Naive thymus-derived CD8-positive, alpha-beta T cell (primary cell): Measurements from ENCODE around the gene COL8A1. TPM values are rescaled to one million over a fixed set of nuclear protein-coding genes. Genes with fewer than 3 reads are reported as not detected.

Experiments used
- ATAC-seq, 2 donors: fragments of 150-1000 bp; cut with Tn5 transposase in 1 of 2; sonication (Bioruptor Pico), chemical (Tn5 transposase) in 1 of 2; 1 replicate in 1 of 2; 2 replicates in 1 of 2; pipeline ENCODE4 v1.10.0; 2021; ENCODE audit warnings: mild to moderate bottlenecking in 2 of 2, moderate library complexity in 2 of 2
- POLR2A ChIA-PET: fragments of 350-600 bp; sonication (Branson Sonifier 250); formaldehyde crosslinking; loops from one replicate; lab custom pipeline; 2021; ENCODE audit warnings: antibody characterized with exemption; lab: Charles Lee
- DNase-seq, 10 donors: peaks; one replicate each; pipeline versions ENCODE4 v3.0.0 to v3.0.0-alpha.2; 2020 to 2022
- H3K27ac Mint-ChIP-seq, 10 donors: one replicate each; pipeline ENCODE4 v1.8.0; 2020 to 2022; ENCODE audit warnings: mild to moderate bottlenecking in 10 of 10, mixed read lengths in 10 of 10, moderate library complexity in 4 of 10, inconsistent platforms in 1 of 10
- H3K27me3 Mint-ChIP-seq, 5 donors: one replicate each; pipeline ENCODE4 v1.8.0; 2021 to 2022; ENCODE audit warnings: mixed read lengths in 5 of 5
- H3K36me3 Mint-ChIP-seq, 3 donors: one replicate each; pipeline ENCODE4 v1.8.0; 2020 to 2022; ENCODE audit warnings: mixed read lengths in 3 of 3, mild to moderate bottlenecking in 2 of 3, inconsistent platforms in 1 of 3
- H3K4me1 Mint-ChIP-seq, 4 donors: one replicate each; pipeline ENCODE4 v1.8.0; 2021 to 2022; ENCODE audit warnings: mixed read lengths in 4 of 4
- H3K4me3 Mint-ChIP-seq, 10 donors: one replicate each; pipeline ENCODE4 v1.8.0; 2020 to 2022; ENCODE audit warnings: mild to moderate bottlenecking in 10 of 10, mixed read lengths in 10 of 10, moderate library complexity in 6 of 10, inconsistent platforms in 1 of 10
- H3K9me3 Mint-ChIP-seq, 9 donors: one replicate each; pipeline ENCODE4 v1.8.0; 2020 to 2022; ENCODE audit warnings: mixed read lengths in 9 of 9, mild to moderate bottlenecking in 3 of 9, inconsistent platforms in 1 of 9, moderate library complexity in 1 of 9
- polyA plus RNA-seq, 3 donors: library from polyadenylated mRNA; unstranded; fragments of 300-500 nt; fragmentation: Illumina TruSeq; gene quantifications; one replicate each; pipeline ENCODE4 v1.2.3, GENCODE V29; 2021
- total RNA-seq, 8 experiments: library from RNA in 2 of 8; stranded (reverse) in 2 of 8; gene quantifications; one replicate each; pipeline ENCODE4 v1.2.3 and lab custom pipeline; 2021 to 2026

Gene COL8A1
- total and polyA plus RNA-seq, 5 experiments from 2014 or later, result 0.21 TPM; not detected in 4

DNA sequence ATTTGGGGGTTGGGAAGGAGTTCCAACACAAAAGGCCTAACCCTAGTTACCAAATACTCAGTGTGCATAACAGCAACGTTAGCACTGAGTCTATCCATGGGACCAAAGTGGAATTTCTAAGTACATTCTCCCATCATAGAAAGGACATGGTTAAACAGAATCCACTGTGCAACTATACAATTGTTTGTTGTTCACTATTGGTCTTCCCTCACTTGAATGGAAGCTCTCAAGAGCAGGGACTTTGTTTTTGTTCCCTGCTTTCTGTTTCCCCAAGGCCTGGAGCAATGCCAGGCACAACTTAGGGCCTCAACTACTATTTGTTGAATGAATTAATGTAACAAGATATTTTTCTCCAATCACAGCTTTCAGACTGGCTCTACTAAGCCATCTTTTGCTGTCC is 25.6 kb downstream of the COL8A1 start:
- no peak for ATAC-seq
- POLR2A ChIA-PET, result no interaction called here
- H3K27ac Mint-ChIP-seq, result no peak overlapping the region
- no peaks in the 10 kb centered on the region for H3K36me3 Mint-ChIP-seq
- peaks cover 5 to 19% (median 10%) of the 10 kb centered on the region in 5 donors for H3K27me3 Mint-ChIP-seq
- no peaks in the 10 kb centered on the region for H3K4me1 Mint-ChIP-seq
- peaks cover 0 to 2% (median 0%) of the 10 kb centered on the region in 9 donors for H3K9me3 Mint-ChIP-seq
- H3K4me3 Mint-ChIP-seq, result no peak overlapping the region
- no peak for DNase-seq

DNA sequence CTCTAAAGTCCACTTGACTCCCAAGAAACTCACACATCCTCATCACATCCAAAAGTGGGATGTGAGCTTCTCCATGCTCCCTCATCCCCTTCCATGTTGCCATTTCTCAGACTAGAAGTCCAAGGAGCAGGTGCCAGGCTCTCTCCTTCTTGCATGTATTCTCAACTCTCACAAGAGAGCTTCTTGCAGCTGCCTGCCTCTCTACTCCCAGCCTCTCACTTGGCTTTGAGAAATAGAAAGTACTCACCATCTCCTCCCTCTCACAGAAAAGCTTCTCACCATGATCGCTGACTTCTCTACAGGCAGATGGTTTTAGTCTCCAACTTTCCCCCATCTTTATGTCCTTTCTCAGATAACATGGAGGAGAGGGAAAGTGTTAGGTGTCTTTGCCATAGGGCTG is 26.6 kb downstream of the COL8A1 start:
- ATAC-seq, result no peak
- DNase-seq, result no peak
- POLR2A ChIA-PET, result no interaction called here
- H3K4me1 Mint-ChIP-seq, result no peaks in the 10 kb centered on the region
- peaks cover 0 to 4% (median 0%) of the 10 kb centered on the region in 9 donors for H3K9me3 Mint-ChIP-seq
- H3K27ac Mint-ChIP-seq, result no peak overlapping the region
- no peak overlapping the region for H3K4me3 Mint-ChIP-seq
- peaks cover 5 to 11% (median 8%) of the 10 kb centered on the region in 5 donors for H3K27me3 Mint-ChIP-seq
- H3K36me3 Mint-ChIP-seq, result no peaks in the 10 kb centered on the region

DNA sequence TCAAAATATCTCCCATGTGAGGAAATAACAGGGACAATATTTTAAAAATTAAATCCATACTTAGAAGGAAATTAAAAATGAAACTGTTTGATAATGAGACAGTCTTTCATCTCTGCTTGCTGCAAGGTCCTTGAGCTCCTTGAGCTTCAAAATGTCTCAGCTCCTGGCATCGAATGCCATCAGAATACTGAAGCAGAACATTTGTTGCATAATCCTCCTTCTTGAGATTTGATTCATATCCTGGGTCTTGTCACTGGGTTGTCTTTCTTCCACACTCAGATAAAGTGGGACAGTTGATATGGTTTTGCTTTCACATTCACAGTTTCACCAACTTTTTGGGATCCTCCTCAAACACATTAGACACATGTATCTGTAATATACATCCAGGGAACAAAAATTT is 27.8 kb downstream of the COL8A1 start:
- H3K27ac Mint-ChIP-seq, result no peak overlapping the region
- ATAC-seq (no peak), DNase-seq (no peak)
- peaks cover 0 to 4% (median 0%) of the 10 kb centered on the region in 9 donors for H3K9me3 Mint-ChIP-seq
- no peak overlapping the region for H3K4me3 Mint-ChIP-seq
- H3K27me3 Mint-ChIP-seq, result peaks cover 0 to 8% (median 5%) of the 10 kb centered on the region in 5 donors
- no peaks in the 10 kb centered on the region for H3K36me3 Mint-ChIP-seq
- no peaks in the 10 kb centered on the region for H3K4me1 Mint-ChIP-seq
- POLR2A ChIA-PET, result no interaction called here

DNA sequence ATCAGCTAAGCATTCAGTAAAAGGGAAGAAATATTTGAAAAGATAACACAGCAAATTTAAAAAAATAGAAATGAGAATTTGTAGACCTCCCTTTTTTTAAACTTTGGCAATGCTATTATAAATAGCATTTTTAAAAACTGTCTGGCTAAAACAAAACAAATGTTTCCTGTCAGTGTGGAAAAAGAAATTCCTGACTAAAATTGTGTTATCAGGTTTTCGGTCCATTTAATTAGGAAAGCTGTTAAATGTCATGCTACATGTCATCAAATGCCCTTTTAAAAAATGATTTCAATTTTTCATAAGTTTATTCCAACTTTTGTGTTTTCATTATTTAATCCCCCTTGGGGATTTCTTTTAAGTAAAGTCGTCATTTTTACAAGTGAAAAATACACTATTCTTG is 29.6 kb downstream of the COL8A1 start:
- Mint-ChIP-seq H3K27ac (no peak overlapping the region), H3K27me3 (peaks cover 0 to 11% (median 5%) of the 10 kb centered on the region in 5 donors), H3K9me3 (peaks cover 0 to 7% (median 0%) of the 10 kb centered on the region in 9 donors), H3K4me1 (no peaks in the 10 kb centered on the region), H3K4me3 (no peak overlapping the region), H3K36me3 (no peaks in the 10 kb centered on the region)
- ATAC-seq, result no peak
- DNase-seq, result no peak
- POLR2A ChIA-PET, result no interaction called here

DNA sequence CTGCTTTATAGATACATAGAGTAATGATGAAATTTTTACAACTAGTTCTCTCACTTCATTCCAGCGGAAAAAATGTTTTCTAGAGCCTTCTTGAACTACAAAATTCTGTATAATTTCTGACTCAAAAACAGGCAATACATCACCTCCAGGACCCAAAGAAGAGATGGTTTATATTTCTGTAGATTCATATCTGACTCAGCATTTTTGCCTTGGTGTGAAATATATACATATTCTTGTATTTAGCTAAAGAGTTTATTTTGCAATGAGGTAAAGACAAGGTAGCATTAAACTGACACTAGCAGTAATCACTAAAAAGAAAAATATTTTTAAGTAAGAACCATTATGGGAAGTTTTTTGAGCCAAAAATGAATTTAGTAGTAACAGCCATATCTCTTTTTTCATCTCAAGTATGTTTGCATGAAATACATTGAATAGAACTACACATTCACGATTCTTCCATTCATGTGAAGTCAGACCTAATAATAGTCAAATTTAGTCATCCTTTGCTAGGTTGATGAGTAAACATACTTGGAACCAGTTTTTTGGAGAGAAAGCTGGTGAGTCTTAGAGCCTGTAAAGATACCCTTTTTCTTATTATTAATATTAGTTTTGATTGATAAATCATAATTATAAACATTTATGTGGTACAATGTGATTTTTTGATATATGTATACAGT is 31.6 kb downstream of the COL8A1 start:
- Mint-ChIP-seq H3K36me3 (no peaks in the 10 kb centered on the region), H3K9me3 (peaks cover 0 to 7% (median 0%) of the 10 kb centered on the region in 9 donors), H3K27ac (no peak overlapping the region), H3K27me3 (peaks cover 0 to 11% (median 3%) of the 10 kb centered on the region in 5 donors), H3K4me3 (no peak overlapping the region), H3K4me1 (no peaks in the 10 kb centered on the region)
- POLR2A ChIA-PET, result no interaction called here
- DNase-seq (no peak), ATAC-seq (no peak)

DNA sequence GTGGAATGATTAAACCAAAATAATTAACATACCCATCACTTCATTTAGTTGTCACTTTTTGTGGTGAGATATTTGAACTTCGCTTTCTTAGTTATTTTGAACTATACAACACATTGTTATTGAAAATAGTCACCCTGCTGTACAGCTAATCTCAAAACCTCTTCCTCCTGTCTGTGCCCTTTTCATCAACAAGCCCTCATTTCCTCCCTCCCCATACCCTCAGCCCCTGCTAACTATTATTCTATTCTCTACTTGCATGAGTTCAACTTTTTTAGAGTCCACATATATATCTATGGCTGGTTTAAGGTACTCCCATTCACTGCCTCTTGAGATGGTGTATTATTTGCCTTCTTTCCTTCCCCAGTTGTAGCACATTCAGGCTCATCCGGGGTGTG is 32.2 kb downstream of the COL8A1 start:
- ATAC-seq, result no peak
- DNase-seq, result no peak
- Mint-ChIP-seq H3K36me3 (no peaks in the 10 kb centered on the region), H3K27ac (no peak overlapping the region), H3K27me3 (peaks cover 0 to 11% (median 3%) of the 10 kb centered on the region in 5 donors), H3K9me3 (peaks cover 0 to 7% (median 0%) of the 10 kb centered on the region in 9 donors), H3K4me1 (no peaks in the 10 kb centered on the region), H3K4me3 (no peak overlapping the region)
- POLR2A ChIA-PET, result no interaction called here

DNA sequence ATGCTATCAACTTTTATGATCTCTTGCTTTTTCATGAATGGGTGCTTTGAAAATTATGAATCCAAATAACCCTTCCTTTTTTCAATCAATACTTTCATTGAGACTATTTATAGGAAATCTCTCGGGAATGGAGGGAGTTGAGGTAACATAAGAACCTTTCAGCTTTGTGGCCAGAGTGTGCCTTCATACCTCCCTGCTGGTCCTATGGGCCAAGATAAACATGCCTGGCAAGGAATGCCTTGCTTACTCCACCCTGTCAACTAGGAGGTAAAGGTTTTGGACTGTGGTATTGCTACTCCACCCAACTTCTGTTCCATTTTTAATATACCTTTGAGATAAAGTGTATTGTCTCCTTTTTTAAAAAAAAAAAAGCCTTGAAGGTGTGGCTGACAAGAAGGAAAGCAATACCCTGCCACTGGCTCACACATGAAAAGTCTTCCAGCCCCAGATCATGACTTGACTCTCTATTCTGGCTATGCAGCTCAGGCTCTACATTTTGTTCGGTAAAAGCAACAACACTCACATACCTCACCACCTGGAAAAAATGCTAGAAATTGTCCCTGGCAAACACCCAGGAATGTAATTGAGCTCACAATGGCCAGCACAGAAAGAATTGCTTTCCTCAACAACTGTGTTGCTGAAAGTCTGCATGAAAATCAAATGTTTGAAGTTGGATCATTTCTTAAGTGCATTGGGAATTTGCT is 35.8 kb downstream of the COL8A1 start:
- POLR2A ChIA-PET, result no interaction called here
- no peaks in the 10 kb centered on the region for H3K4me1 Mint-ChIP-seq
- no peaks in the 10 kb centered on the region for H3K36me3 Mint-ChIP-seq
- peaks cover 0 to 9% (median 0%) of the 10 kb centered on the region in 5 donors for H3K27me3 Mint-ChIP-seq
- H3K9me3 Mint-ChIP-seq, result peaks cover 0 to 7% (median 0%) of the 10 kb centered on the region in 9 donors
- H3K4me3 Mint-ChIP-seq, result no peak overlapping the region
- no peak overlapping the region for H3K27ac Mint-ChIP-seq
- DNase-seq, result no peak
- no peak for ATAC-seq

DNA sequence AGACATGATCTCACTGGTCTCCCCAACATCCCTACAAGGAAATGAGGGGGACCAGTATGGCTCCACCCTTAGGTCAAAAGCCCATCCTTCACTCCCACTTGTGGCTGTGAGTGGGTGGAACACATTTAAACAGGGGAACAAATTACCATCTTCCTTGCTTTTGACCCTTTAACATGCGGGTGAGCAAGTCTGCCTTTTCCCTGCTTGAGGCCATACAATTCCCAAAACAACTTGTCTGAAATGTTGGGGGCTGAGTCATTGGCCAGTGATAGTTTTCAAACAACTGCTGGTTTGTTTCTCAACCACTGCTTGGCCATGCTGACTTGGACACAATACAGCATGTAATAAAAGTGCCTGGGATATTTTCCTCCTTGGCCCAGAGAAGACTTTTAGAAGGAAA is 39.6 kb downstream of the COL8A1 start:
- DNase-seq (no peak), ATAC-seq (no peak)
- peaks cover 0 to 3% (median 0%) of the 10 kb centered on the region in 9 donors for H3K9me3 Mint-ChIP-seq
- H3K27me3 Mint-ChIP-seq, result peaks cover 0 to 9% (median 0%) of the 10 kb centered on the region in 5 donors
- POLR2A ChIA-PET, result no interaction called here
- H3K4me1 Mint-ChIP-seq, result no peaks in the 10 kb centered on the region
- no peak overlapping the region for H3K27ac Mint-ChIP-seq
- no peaks in the 10 kb centered on the region for H3K36me3 Mint-ChIP-seq
- no peak overlapping the region for H3K4me3 Mint-ChIP-seq

DNA sequence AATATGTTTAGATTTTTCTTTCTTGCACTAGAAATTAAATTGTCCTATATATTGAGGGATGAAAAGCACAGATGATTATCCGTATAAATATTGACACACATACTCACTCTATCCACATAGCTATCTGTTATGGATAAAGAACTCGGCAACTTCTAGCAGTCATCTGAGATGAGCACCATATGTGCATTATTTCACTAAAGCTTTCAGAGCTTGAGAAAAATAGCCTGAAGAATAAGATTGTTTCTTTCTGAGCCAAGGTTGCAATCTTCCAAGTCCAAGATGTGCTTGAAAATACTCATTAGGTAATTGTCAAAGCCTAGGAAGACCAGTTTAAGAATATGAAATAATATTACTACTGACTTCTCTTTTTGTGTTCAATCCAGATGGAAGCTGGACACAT is 40.5 kb downstream of the COL8A1 start:
- Mint-ChIP-seq H3K4me1 (no peaks in the 10 kb centered on the region), H3K9me3 (peaks cover 0 to 3% (median 0%) of the 10 kb centered on the region in 9 donors), H3K27me3 (peaks cover 0 to 9% (median 0%) of the 10 kb centered on the region in 5 donors), H3K27ac (no peak overlapping the region), H3K36me3 (no peaks in the 10 kb centered on the region), H3K4me3 (no peak overlapping the region)
- DNase-seq (no peak), ATAC-seq (no peak)
- POLR2A ChIA-PET, result no interaction called here

DNA sequence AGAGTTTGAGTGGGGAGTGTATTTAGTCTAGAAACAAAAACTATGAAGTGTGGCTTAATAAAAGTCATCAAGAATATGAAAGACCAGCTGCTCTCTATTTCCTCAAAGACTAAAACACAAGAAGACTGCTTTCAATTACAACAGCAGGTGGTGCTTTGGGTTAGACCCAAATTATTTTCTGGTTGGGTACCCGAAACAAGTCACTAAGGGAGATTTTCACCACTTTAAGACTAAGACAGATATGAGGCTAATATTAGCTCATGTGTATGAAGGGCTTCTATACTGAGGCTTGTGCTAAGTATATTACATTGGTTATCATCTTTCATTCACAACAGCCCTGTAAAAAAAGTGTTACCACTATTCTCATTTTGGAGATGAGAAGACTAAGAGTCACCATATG is 43.1 kb downstream of the COL8A1 start:
- peaks cover 0 to 3% (median 0%) of the 10 kb centered on the region in 9 donors for H3K9me3 Mint-ChIP-seq
- POLR2A ChIA-PET, result no interaction called here
- DNase-seq (no peak), ATAC-seq (no peak)
- peaks cover 0 to 9% (median 3%) of the 10 kb centered on the region in 5 donors for H3K27me3 Mint-ChIP-seq
- H3K4me1 Mint-ChIP-seq, result no peaks in the 10 kb centered on the region
- H3K27ac Mint-ChIP-seq, result no peak overlapping the region
- no peaks in the 10 kb centered on the region for H3K36me3 Mint-ChIP-seq
- H3K4me3 Mint-ChIP-seq, result no peak overlapping the region

DNA sequence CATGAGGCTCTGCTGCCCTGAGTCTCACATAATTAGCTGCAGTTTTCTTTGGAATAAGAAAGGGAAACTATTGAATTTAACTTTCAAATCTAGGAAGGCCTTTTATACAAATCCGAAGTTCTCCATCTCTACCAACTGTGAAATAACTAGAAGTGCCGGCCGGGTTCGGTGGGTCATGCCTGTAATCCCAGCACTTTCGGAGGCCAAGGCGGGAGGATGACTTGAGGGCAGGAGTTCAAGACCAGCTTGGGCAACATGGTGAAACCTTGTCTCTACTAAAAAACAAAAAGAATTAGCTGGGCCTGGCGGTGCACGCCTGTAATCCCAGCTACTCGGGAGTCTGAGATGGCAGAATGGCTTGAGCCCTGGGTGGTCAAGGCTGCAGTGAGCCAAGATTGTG is 43.6 kb downstream of the COL8A1 start:
- Mint-ChIP-seq H3K9me3 (peaks cover 0 to 3% (median 0%) of the 10 kb centered on the region in 9 donors), H3K4me1 (no peaks in the 10 kb centered on the region), H3K4me3 (no peak overlapping the region), H3K27me3 (peaks cover 1 to 9% (median 3%) of the 10 kb centered on the region in 5 donors), H3K36me3 (no peaks in the 10 kb centered on the region), H3K27ac (no peak overlapping the region)
- DNase-seq (no peak), ATAC-seq (no peak)
- POLR2A ChIA-PET, result no interaction called here

DNA sequence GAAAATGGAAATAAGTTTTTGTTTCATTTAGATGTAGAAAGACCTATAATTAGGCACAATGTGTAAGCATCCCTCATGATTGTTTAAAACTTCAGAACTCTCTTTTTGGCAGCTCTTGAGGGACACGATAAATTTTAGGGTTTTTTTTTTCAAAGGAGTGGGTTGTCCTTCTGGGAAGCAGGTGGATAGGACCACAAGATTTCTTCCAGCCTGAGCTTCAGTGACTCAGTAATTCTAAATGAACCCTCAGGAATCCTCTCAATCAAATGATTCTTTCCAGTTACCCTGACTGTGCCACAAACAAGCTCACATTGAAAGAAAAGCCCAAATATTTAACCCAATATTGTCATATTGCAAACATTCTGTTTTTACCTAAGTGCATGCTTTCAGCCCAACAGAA is 45.1 kb downstream of the COL8A1 start:
- ATAC-seq (no peak), DNase-seq (no peak)
- Mint-ChIP-seq H3K4me3 (no peak overlapping the region), H3K27me3 (peaks cover 3 to 18% (median 5%) of the 10 kb centered on the region in 5 donors), H3K9me3 (peaks cover 0 to 3% (median 0%) of the 10 kb centered on the region in 9 donors), H3K27ac (no peak overlapping the region), H3K36me3 (no peaks in the 10 kb centered on the region), H3K4me1 (no peaks in the 10 kb centered on the region)
- POLR2A ChIA-PET, result no interaction called here

DNA sequence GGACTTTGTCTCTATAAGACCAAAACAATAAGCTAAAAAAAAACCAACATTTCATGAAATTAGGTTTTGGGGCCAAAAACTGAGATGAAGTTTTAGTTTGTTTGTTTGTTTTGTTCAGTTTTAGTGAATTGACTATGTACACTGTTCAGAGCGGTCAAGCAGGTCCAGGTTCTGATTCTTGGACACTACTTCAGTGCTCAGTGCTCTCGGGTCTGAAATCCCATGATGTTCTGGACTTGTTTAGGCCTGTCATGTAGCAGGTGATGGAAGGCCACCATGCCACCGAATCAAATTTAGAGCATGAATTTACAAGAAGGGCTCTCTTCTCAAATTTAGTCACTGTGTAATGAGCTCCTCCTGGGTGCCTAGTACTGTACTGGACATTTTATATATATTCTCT is 45.5 kb downstream of the COL8A1 start:
- no peaks in the 10 kb centered on the region for H3K36me3 Mint-ChIP-seq
- H3K4me1 Mint-ChIP-seq, result no peaks in the 10 kb centered on the region
- H3K27ac Mint-ChIP-seq, result no peak overlapping the region
- POLR2A ChIA-PET, result no interaction called here
- ATAC-seq (no peak), DNase-seq (no peak)
- no peak overlapping the region for H3K4me3 Mint-ChIP-seq
- peaks cover 0 to 3% (median 0%) of the 10 kb centered on the region in 9 donors for H3K9me3 Mint-ChIP-seq
- peaks cover 2 to 20% (median 8%) of the 10 kb centered on the region in 5 donors for H3K27me3 Mint-ChIP-seq
